Gastroesophageal sphincter (tissue), 4 donors: ENCODE data around the gene APOL1. TPM values are rescaled to one million over a fixed set of nuclear protein-coding genes. Genes with fewer than 3 reads are reported as not detected.
A peak's percentile ranks its signal among the peaks of the same experiment; 100 is the strongest.
"Not testable (repeated sequence)": the region's sequence is repeated elsewhere in the genome, so short reads cannot be mapped to it uniquely, and the experiment has no call there.

Experiments
- ATAC-seq: fragments of 150-250 bp; one replicate; pipeline ENCODE4 v1.9.1; 2016; ENCODE audit warnings: mild to moderate bottlenecking, moderate library complexity
- H3K27ac ChIP-seq, 4 donors: fragments of 200-600 bp; sonication (generic) in 3 of 4; 1 replicate in 3 of 4; 2 replicates in 1 of 4; pipeline ENCODE4 v1.5.1; 2016 to 2019
- H3K27me3 ChIP-seq: fragments of 200-600 bp; sonication (generic); one replicate; pipeline ENCODE4 v1.5.1; 2019
- H3K36me3 ChIP-seq, 2 donors: fragments of 200-600 bp; sonication (generic); one replicate each; pipeline ENCODE4 v1.5.1; 2019; ENCODE audit warnings: control low read depth in 1 of 2
- H3K4me1 ChIP-seq, 3 donors: fragments of 200-600 bp; sonication (generic); 1 replicate in 2 of 3; 2 replicates in 1 of 3; pipeline ENCODE4 v1.5.1; 2016 to 2019; ENCODE audit warnings: control low read depth in 2 of 3
- H3K4me3 ChIP-seq, 2 donors: fragments of 200-600 bp; sonication (generic); one replicate each; pipeline ENCODE4 v1.5.1; 2019; ENCODE audit warnings: mild to moderate bottlenecking in 1 of 2, moderate library complexity in 1 of 2
- H3K9me3 ChIP-seq, 3 donors: fragments of 200-600 bp; sonication (generic); one replicate each; pipeline ENCODE4 v1.5.1; 2017 to 2019; ENCODE audit warnings: control low read depth in 2 of 3
- CTCF ChIP-seq, 4 experiments: fragments of 200-600 bp in 2 of 4; fragments of 450-650 bp in 2 of 4; sonication (generic) in 1 of 4; IDR thresholded peaks; one replicate each; pipeline ENCODE4 v1.5.1; 2017 to 2019; ENCODE audit warnings: antibody characterized with exemption in 4 of 4, mild to moderate bottlenecking in 2 of 4, moderate library complexity in 2 of 4
- EP300 ChIP-seq: sonication (generic); formaldehyde crosslinking; IDR thresholded peaks from one replicate; pipeline ENCODE4 v1.6.1; 2017; ENCODE audit warnings: antibody characterized with exemption, mild to moderate bottlenecking
- POLR2A ChIP-seq, 2 donors: fragments of 450-650 bp; IDR thresholded peaks; one replicate each; pipeline ENCODE4 v1.6.1; 2017; ENCODE audit warnings: antibody characterized with exemption in 2 of 2, mild to moderate bottlenecking in 2 of 2, moderate library complexity in 1 of 2
- POLR2AphosphoS5 ChIP-seq: sonication (generic); formaldehyde crosslinking; IDR thresholded peaks from one replicate; pipeline ENCODE4 v1.6.1; 2017; ENCODE audit warnings: antibody characterized with exemption
- WGBS, 2 donors: methylation state at CpG; one replicate each; pipeline ENCODE4 v1.1.5; 2018; ENCODE audit warnings: low coverage in 1 of 2; 5-methylcytosine and 5-hydroxymethylcytosine counted together
- total RNA-seq, 4 donors: library from RNA; depleted of rRNA; stranded (reverse); fragments of >200 nt; gene quantifications; one replicate each; pipeline ENCODE4 v1.1.0, GENCODE V29; 2016

The APOL1 gene
- total RNA-seq, 4 donors from 2014 or later = 10.0 to 53.7 (median 26.0) TPM

GRCh38 chr22:36258701-36259614, 6.0 kb downstream of the APOL1 start:
- ATAC-seq = peak; percentile 64
- WGBS, 2 donors = 26 to 31% methylated on average over 8 to 9 of the region's 16 CpGs
- Histone ChIP-seq H3K9me3 (no peaks in the 10 kb centered on the region), H3K4me3 (no peak overlapping the region), H3K27ac (peak overlapping the region; percentile 9 to 68 (median 64)), H3K36me3 (peaks cover 0 to 48% of the 10 kb centered on the region in 2 donors), H3K27me3 (no peaks in the 10 kb centered on the region), H3K4me1 (peaks cover 0 to 65% (median 30%) of the 10 kb centered on the region in 3 donors)
- TF ChIP-seq POLR2AphosphoS5 = peak; percentile 31
- TF ChIP-seq EP300 = no peak
- peak in 1 of 4 experiments; percentile 5 for TF ChIP-seq CTCF (IDR thresholded peaks at IDR 0.05)
- no peak for TF ChIP-seq POLR2A (IDR thresholded peaks at IDR 0.05)

GRCh38 chr22:36259615-36260300, 6.8 kb downstream of the APOL1 start:
- no peaks in the 10 kb centered on the region for H3K27me3 ChIP-seq
- no peak for ATAC-seq
- peaks cover 0 to 56% of the 10 kb centered on the region in 2 donors for H3K36me3 ChIP-seq
- H3K27ac ChIP-seq = peak overlapping the region; percentile 9 to 68 (median 64)
- TF ChIP-seq CTCF (IDR thresholded peaks at IDR 0.05) (no peak), POLR2A (IDR thresholded peaks at IDR 0.05) (no peak), EP300 (no peak), POLR2AphosphoS5 (no peak)
- no peak overlapping the region for H3K4me3 ChIP-seq
- H3K4me1 ChIP-seq = peaks cover 0 to 57% (median 22%) of the 10 kb centered on the region in 3 donors
- WGBS, 2 donors = 48 to 80% methylated on average over 3 to 10 of the region's 14 CpGs
- H3K9me3 ChIP-seq = no peaks in the 10 kb centered on the region

GRCh38 chr22:36261675-36262074, 8.7 kb downstream of the APOL1 start:
- WGBS, 2 donors = 91 to 100% methylated on average over 3 to 4 of the region's 6 CpGs
- not testable (repeated sequence) for H3K27ac ChIP-seq
- peaks cover 0 to 76% of the 10 kb centered on the region in 2 donors for H3K36me3 ChIP-seq

GRCh38 chr22:36262307-36262706, 9.4 kb downstream of the APOL1 start:
- ATAC-seq = not testable (repeated sequence)
- H3K36me3 ChIP-seq = peaks cover 0 to 75% of the 10 kb centered on the region in 2 donors
- H3K4me1 ChIP-seq = peaks cover 0 to 35% (median 12%) of the 10 kb centered on the region in 3 donors

More at GRCh38 chr22:36261675-36262074, 8.7 kb downstream of the APOL1 start:
- H3K9me3 ChIP-seq, H3K4me3 ChIP-seq, ATAC-seq, H3K27me3 ChIP-seq: not testable (repeated sequence)
- H3K4me1 ChIP-seq = peaks cover 0 to 41% (median 12%) of the 10 kb centered on the region in 3 donors

GRCh38 chr22:36263216-36263673, 10.3 kb downstream of the APOL1 start:
- not testable (repeated sequence) for H3K27ac ChIP-seq, H3K27me3 ChIP-seq, H3K9me3 ChIP-seq, H3K4me3 ChIP-seq
- H3K36me3 ChIP-seq = peaks cover 0 to 70% of the 10 kb centered on the region in 2 donors
- WGBS, 2 donors = 65 to 73% methylated on average over 4 of the region's 5 CpGs
- peak; percentile 58 for ATAC-seq
- peaks cover 0 to 26% (median 8%) of the 10 kb centered on the region in 3 donors for H3K4me1 ChIP-seq

More at GRCh38 chr22:36262307-36262706, 9.4 kb downstream of the APOL1 start:
- not testable (repeated sequence) for H3K27ac ChIP-seq, H3K4me3 ChIP-seq, H3K9me3 ChIP-seq, H3K27me3 ChIP-seq
- 94% methylated on average over 3 of the region's 3 CpGs; no CpG with 5 or more reads in 1 of the 2 donors for WGBS, 2 donors

GRCh38 chr22:36263886-36264664, 11.1 kb downstream of the APOL1 start:
- 90 to 94% methylated on average over 4 to 5 of the region's 7 CpGs for WGBS, 2 donors
- not testable (repeated sequence) for ATAC-seq, H3K27me3 ChIP-seq, H3K4me3 ChIP-seq, H3K9me3 ChIP-seq
- peaks cover 0 to 70% of the 10 kb centered on the region in 2 donors for H3K36me3 ChIP-seq
- peak overlapping the region in 1 of 4 donors; percentile 31 for H3K27ac ChIP-seq
- peaks cover 0 to 17% (median 0%) of the 10 kb centered on the region in 3 donors for H3K4me1 ChIP-seq
